ENCODE results near the gene SCN3B.

GRCh38 chr11:123677510-123677909, 23.1 kb upstream of the SCN3B start:
- TF ChIP-seq, protein P1, sequence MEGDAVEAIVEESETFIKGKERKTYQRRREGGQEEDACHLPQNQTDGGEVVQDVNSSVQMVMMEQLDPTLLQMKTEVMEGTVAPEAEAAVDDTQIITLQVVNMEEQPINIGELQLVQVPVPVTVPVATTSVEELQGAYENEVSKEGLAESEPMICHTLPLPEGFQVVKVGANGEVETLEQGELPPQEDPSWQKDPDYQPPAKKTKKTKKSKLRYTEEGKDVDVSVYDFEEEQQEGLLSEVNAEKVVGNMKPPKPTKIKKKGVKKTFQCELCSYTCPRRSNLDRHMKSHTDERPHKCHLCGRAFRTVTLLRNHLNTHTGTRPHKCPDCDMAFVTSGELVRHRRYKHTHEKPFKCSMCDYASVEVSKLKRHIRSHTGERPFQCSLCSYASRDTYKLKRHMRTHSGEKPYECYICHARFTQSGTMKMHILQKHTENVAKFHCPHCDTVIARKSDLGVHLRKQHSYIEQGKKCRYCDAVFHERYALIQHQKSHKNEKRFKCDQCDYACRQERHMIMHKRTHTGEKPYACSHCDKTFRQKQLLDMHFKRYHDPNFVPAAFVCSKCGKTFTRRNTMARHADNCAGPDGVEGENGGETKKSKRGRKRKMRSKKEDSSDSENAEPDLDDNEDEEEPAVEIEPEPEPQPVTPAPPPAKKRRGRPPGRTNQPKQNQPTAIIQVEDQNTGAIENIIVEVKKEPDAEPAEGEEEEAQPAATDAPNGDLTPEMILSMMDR (conservative IDR thresholded peaks at IDR 0.05 in 1 of 2, IDR thresholded peaks at IDR 0.05 in 1 of 2; ENCODE audit: low read depth in 1 of 2, low read length in 2 of 2) = no peak
- TF ChIP-seq EZH2 (IDR thresholded peaks at IDR 0.05; ENCODE audit: low read length, missing control alignments) = no peak
